Progenitor cell of endocrine pancreas (in vitro differentiated cells): ENCODE data around the gene PPIL6. TPM values are rescaled to one million over a fixed set of nuclear protein-coding genes. Genes with fewer than 3 reads are reported as not detected.
A peak's percentile ranks its signal among the peaks of the same experiment; 100 is the strongest.

Experiments used
- DNase-seq: peaks from one replicate; pipeline ENCODE4 v3.0.0; 2021; ENCODE audit warnings: low spot score; ENCODE audit not compliant: unreplicated experiment
- H3K27ac Mint-ChIP-seq: 2 replicates; pipeline ENCODE4 v1.8.0; 2021; ENCODE audit warnings: mild to moderate bottlenecking, moderate library complexity, mixed read lengths
- H3K27me3 Mint-ChIP-seq: 2 replicates; pipeline ENCODE4 v1.8.0; 2021; ENCODE audit warnings: mixed read lengths
- H3K36me3 Mint-ChIP-seq: 2 replicates; pipeline ENCODE4 v1.8.0; 2022; ENCODE audit warnings: mixed read lengths; ENCODE audit not compliant: insufficient read depth
- H3K4me1 Mint-ChIP-seq: 2 replicates; pipeline ENCODE4 v1.8.0; 2021; ENCODE audit warnings: low read depth, mixed read lengths
- H3K4me3 Mint-ChIP-seq: 2 replicates; pipeline ENCODE4 v1.8.0; 2021; ENCODE audit warnings: low read depth, mild to moderate bottlenecking, moderate library complexity, mixed read lengths
- H3K9me3 Mint-ChIP-seq: 2 replicates; pipeline ENCODE4 v1.8.0; 2021; ENCODE audit warnings: low read depth, mixed read lengths
- total RNA-seq: library from RNA; stranded (reverse); gene quantifications from 2 replicates; pipeline ENCODE4 v1.2.1, GENCODE V29; 2021
- TF ChIP-seq, protein P1 (sequence below): fragments of 200-600 bp; sonication (generic); IDR thresholded peaks from one replicate; pipeline ENCODE4 v1.5.0; 2021; ENCODE audit warnings: antibody characterized with exemption, mild to moderate bottlenecking; ENCODE audit not compliant: unreplicated experiment

PPIL6 gene
- total RNA-seq, 1 donor from 2014 or later, result 7.9 TPM

DNA sequence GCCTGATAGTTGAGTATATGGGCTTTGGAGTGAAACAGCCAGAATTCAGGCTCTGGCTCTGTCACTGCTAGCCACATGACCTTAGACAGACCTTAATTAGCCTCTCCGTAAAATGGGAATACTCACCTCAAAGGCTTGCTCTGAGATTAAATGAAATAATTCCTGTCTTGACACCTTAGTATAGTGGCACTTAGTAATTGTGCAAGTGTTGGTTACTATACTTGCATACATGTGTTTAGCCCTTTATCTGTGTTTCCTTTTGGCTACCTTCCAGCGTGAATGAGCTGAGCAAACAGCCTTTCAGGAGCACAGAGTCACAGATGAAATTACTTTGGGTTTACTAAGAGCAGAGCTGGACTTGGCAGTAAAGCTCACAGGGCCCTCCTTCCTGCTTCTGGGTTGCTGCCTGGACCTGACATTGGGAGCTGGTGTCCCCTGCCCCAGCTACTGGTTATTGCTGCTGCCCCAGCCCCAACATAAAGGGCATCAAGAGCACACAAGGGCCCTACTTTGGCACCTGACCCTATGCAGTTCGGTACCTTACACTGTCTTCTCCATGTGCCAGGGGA is 90.9 kb downstream of the PPIL6 start:
- H3K4me1 Mint-ChIP-seq, result peaks cover 2% of the 10 kb centered on the region
- no peak for DNase-seq

GRCh38 chr6:109348226-109348625 is 92.2 kb downstream of the PPIL6 start:
- H3K27me3 Mint-ChIP-seq, result no peaks in the 10 kb centered on the region
- TF ChIP-seq, protein P1, sequence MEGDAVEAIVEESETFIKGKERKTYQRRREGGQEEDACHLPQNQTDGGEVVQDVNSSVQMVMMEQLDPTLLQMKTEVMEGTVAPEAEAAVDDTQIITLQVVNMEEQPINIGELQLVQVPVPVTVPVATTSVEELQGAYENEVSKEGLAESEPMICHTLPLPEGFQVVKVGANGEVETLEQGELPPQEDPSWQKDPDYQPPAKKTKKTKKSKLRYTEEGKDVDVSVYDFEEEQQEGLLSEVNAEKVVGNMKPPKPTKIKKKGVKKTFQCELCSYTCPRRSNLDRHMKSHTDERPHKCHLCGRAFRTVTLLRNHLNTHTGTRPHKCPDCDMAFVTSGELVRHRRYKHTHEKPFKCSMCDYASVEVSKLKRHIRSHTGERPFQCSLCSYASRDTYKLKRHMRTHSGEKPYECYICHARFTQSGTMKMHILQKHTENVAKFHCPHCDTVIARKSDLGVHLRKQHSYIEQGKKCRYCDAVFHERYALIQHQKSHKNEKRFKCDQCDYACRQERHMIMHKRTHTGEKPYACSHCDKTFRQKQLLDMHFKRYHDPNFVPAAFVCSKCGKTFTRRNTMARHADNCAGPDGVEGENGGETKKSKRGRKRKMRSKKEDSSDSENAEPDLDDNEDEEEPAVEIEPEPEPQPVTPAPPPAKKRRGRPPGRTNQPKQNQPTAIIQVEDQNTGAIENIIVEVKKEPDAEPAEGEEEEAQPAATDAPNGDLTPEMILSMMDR, result no peak
- H3K27ac Mint-ChIP-seq, result no peak overlapping the region
- H3K36me3 Mint-ChIP-seq, result peaks cover 3% of the 10 kb centered on the region
- no peaks in the 10 kb centered on the region for H3K9me3 Mint-ChIP-seq
- DNase-seq, result no peak
- peaks cover 13% of the 10 kb centered on the region for H3K4me1 Mint-ChIP-seq
- no peak overlapping the region for H3K4me3 Mint-ChIP-seq

More for the DNA sequence above, 90.9 kb downstream of the PPIL6 start:
- Mint-ChIP-seq H3K36me3 (peaks cover 6% of the 10 kb centered on the region), H3K4me3 (no peak overlapping the region), H3K27me3 (no peaks in the 10 kb centered on the region), H3K27ac (no peak overlapping the region), H3K9me3 (no peaks in the 10 kb centered on the region)
- TF ChIP-seq, protein P1, result no peak

GRCh38 chr6:109347779-109348178 is 92.6 kb downstream of the PPIL6 start:
- Mint-ChIP-seq H3K27me3 (no peaks in the 10 kb centered on the region), H3K27ac (no peak overlapping the region), H3K4me1 (peaks cover 13% of the 10 kb centered on the region), H3K36me3 (peaks cover 2% of the 10 kb centered on the region), H3K9me3 (no peaks in the 10 kb centered on the region), H3K4me3 (no peak overlapping the region)
- no peak for DNase-seq
- TF ChIP-seq, protein P1, result no peak

GRCh38 chr6:109345986-109346385 is 94.4 kb downstream of the PPIL6 start:
- Mint-ChIP-seq H3K27ac (no peak overlapping the region), H3K4me1 (peaks cover 13% of the 10 kb centered on the region), H3K36me3 (no peaks in the 10 kb centered on the region), H3K9me3 (no peaks in the 10 kb centered on the region), H3K27me3 (no peaks in the 10 kb centered on the region), H3K4me3 (no peak overlapping the region)
- DNase-seq, result no peak
- TF ChIP-seq, protein P1, result no peak

DNA sequence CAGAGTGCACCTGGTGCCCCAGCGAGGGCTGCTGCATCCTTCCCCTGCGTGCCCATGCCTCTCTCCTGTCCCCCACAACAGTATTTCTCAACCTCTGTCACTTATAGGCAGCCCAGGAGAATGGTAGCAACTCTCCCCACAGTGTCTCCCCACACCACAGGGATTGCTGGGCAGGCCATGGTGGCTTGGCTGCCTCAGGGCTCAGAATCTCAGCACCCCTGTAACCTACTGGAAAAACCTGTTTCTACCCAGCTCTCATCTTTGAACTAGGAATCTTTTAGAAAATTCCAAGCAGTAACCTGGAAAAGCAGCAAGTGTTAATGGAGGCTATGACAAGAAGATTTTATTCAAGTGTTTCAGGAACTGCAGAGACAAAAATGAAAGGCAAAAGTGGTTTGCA is 96.2 kb downstream of the PPIL6 start:
- Mint-ChIP-seq H3K27me3 (no peaks in the 10 kb centered on the region), H3K36me3 (no peaks in the 10 kb centered on the region), H3K4me1 (peaks cover 12% of the 10 kb centered on the region), H3K27ac (peak overlapping the region; percentile 70), H3K9me3 (no peaks in the 10 kb centered on the region), H3K4me3 (no peak overlapping the region)
- TF ChIP-seq, protein P1, result no peak
- DNase-seq, result no peak
